Glomerular visceral epithelial cell (primary cell): ENCODE data around the gene ZNF385B.

Source experiments
- DNase-seq: peaks from one replicate; pipeline ENCODE4 v3.0.0-alpha.2; 2016; ENCODE audit errors: extremely low spot score

Gene ZNF385B

DNA sequence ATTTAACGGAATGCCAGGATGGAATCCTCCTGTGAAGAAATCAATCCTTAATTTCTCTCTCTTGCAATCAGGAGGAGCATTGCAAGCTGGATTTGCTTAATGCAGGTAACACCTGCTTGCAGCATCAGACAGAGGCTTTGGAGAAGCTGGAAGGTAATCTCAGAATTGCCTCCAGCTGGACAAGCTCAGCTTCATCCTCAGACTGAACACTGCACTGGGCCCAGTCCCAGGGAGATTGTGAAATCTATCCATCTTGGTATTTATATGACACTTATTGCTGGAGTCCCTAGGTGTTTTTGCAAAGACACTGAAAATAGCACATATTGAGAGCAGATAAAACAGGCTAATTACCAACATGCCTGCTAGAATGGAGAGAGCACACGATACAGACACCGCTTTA lies 417.4 kb downstream of the ZNF385B start:
- no peak for DNase-seq

GRCh38 chr2:179443180-179443579 lies 418.2 kb downstream of the ZNF385B start:
- DNase-seq: no peak

DNA sequence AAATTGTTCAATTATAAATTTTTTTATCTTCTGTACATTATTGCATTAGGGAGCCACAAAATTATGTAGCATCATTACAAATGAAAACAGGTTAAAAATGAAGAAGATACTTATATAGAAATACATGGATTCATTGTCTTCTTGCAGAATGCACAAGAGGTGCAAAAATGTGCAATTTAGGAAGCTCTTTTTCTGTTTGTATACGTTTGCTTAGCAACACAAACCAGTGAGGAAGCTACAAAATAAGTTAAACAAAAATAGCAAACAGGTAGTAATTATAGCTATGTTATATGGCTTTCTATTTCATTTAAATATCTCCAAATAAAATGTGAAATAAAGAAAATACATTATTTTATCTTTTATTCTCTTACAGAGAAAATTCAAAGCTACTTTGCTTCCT lies 419.2 kb downstream of the ZNF385B start:
- DNase-seq: no peak

DNA sequence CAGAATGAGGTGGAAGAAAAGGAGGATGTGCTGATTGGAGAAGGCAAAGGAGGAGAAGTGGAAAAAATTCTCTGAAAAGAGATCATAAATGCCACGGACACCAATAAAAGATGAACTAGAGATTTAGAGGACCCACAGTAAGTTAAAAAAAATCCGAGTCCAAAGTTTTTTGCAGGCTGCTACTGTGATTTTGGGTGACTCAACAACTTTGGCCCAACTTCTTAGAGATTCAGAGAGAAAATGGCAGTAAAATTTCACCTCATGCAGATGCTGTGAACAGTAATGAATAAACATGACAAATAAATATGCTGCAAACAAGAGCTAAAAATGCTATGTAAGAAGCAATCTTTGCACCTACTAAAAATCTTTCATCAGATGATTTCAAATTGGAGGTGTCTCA lies 419.9 kb downstream of the ZNF385B start:
- no peak for DNase-seq

- DNase-seq: no peak
These were observed 420.7 kb downstream of the ZNF385B start for GRCh38 chr2:179440642-179441251.

GRCh38 chr2:179438654-179439053 lies 422.8 kb downstream of the ZNF385B start:
- DNase-seq: no peak

- no peak for DNase-seq
These were observed 424.0 kb downstream of the ZNF385B start for GRCh38 chr2:179437430-179437829.

GRCh38 chr2:179435566-179435965 lies 425.8 kb downstream of the ZNF385B start:
- no peak for DNase-seq

- DNase-seq: no peak
These were observed 426.4 kb downstream of the ZNF385B start for GRCh38 chr2:179435000-179435399.

- DNase-seq: no peak
These were observed 427.1 kb downstream of the ZNF385B start for GRCh38 chr2:179434357-179434756.

- DNase-seq: no peak
These were observed 428.7 kb downstream of the ZNF385B start for GRCh38 chr2:179432751-179433150.

- no peak for DNase-seq
These were observed 431.8 kb downstream of the ZNF385B start for GRCh38 chr2:179429597-179429996.

GRCh38 chr2:179429060-179429471 lies 432.3 kb downstream of the ZNF385B start:
- no peak for DNase-seq

DNA sequence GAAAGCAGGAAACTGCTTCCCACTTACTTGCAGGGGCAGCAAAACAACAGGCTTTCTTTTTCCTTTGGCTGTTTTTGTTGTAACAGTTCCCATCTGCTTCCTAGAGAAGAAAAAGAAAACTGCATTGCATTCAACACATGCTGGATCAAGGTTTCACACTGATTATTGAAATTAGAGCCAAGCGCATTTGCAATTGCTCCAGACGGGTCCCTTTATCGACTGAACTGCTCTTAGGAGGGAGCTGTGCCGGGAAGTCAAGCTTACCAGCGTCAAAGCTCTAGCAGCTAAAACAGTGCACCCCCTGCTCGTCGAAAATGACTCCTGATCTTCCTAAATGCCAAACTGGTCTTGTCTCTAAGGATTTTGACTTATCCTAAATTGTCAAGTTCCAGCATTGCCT lies 432.8 kb downstream of the ZNF385B start:
- DNase-seq: no peak

DNA sequence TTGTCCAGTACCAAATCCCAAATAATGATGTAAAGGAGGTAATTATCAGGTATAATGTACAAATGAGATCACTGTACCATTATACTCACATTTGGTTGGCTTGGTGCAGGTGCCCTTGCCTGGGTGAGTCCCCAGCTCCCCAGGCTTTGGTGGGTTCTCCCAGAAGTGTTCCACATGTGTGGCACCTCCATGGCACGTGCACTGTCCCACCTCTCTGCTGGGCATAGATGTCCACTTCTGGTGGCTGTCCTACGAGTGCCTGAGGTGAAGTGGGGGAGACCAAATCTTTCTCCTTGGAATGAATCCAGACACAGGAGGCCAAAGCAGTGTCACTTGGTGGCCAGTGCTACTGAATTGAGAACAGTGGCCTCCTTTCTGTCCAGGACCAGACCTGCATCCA lies 434.3 kb downstream of the ZNF385B start:
- DNase-seq: no peak

DNA sequence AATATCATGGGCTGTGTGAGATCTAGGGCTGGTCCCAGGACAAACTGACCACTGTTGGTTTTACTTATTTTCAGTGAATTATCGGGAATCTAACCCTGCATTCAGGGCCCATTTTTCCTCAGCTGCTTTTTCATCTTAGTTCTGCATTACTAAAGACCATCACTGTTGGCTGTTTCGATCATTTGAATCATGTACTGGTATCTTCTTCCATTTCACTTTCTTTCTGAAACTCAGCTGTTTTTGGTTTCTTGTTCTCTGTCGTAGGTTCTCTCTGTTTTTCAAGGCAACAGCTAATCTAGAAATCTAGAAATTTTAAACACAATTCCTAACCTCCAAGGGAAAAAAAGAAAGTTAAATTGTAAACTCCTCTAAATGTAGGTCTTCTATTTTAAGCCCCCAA lies 436.8 kb downstream of the ZNF385B start:
- DNase-seq: no peak

DNA sequence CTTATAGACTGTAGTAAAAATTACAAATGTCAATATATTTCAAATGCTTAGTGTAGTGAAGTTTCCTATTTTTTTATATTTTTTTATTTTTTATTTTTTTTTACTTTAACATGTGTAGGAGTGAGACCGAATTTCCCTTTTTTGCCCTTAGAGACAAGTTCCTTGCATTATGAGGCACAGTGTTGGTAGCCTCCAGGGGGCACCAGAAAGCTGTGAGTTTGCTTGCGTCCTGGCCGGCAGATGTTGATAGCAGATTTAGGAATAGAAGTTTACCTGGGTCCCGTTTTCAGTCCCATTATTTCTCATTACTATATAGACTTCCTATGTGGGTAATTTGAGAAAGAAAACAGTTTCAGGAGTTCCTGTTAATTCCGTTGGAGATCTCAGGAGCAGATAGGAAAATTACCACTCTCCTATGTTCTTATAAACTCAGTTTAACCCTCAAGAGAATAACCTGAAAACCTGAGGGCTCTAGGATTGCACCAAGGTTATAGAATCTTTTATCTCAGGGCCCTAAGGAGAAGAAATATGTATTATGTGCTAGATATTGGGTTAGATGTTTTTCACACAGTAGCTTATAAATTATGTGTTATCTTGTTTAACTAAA lies 439.3 kb downstream of the ZNF385B start:
- DNase-seq: peak; percentile 75

DNA sequence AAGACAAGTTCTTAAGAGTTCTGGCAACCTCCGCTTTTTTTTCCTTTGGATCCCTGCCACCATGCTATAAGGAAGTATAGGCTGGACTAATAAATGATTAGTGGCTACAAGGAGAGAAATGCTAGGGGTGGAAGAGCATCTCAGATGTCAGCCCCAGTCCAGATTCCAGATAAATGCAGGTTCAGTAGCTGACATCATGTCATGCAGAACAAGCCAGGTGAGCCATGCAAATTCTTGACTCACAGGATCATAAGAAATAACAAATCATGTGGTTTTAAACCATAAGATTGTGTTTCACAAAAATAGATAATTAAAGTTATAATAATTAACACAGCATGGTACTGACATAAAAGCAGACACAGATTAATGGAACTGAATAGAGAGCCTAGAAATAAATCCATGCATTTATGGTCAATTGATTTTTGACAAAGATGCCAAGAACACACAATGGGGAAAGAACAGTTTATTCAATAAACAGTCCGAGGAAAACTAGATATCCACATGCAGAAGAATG lies 443.9 kb downstream of the ZNF385B start:
- DNase-seq: no peak

DNA sequence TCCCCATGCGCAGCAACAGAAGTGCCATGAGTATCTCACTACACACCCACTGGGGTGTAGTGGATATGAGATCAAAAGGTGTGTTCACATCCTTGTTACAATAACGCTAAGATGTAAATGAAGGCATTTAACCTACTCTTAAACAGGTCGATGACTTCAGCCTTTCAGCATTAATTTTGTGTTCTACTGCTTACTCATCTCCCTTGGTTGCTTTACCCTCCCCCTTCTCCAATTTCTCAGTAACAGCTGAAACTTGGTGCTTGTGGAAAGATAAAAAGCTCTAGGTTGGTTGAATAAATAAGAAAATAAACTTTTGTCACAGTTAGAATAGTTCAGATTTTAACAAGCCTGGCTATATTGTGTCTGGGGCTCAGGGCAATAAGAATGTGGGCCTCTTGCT lies 449.3 kb downstream of the ZNF385B start:
- DNase-seq: no peak

DNA sequence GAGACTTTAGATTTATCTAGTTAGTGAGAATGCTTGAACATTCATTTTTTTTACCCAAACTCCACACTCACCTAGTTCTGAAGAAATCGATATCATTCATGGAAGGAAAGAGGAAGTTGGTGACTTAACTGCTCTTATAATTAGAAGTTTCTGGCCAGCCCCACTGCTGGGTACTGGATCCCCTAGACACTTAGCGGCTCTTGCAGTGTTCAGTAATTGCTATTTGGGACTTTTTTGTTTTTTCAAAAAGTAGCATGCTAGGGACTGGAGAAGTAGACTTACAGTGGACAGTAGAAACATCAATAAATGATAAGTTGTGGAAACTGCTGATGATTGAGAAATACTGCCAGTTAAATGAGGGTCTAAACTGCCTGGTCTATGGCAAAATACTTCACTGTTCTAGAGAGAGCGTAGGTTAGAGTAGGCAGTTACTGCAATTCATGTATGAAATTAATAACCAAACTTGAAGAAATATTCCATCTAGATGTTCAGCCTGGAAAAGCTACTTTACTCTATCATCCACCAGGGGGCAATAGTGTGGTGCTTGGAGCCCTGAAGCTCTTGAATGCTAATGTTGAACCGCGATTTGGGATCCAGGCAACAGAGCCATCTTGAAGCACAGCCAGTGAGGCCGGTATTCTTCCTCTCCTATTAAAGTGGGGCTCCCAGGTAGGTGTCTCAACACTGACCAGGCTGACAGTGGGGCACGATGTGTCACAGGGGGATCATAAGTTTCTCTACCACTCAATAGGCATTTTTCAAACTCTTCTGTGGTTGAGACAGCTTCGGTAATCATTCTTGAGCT lies 450.7 kb downstream of the ZNF385B start:
- peak; percentile 55 for DNase-seq

- DNase-seq: no peak
These were observed 457.8 kb downstream of the ZNF385B start for GRCh38 chr2:179403624-179404023.

DNA sequence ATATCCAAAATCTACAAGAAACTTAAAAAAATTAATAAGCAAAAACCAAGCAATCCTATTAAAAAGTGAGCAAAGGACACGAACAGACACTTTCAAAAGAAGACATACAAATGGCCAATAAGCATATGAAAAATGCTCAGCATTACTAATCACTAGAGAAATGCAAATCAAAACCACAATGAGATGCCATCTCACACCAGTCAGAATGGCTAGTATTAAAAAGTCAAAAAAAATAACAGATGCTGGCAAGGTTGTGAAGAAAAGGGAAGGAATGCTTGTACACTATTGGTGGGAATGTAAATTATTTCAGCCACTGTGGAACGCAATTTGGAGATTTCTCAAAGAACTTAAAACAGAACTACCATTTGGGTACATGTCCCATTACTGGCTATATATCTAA lies 467.9 kb downstream of the ZNF385B start:
- no peak for DNase-seq
